Measurements from ENCODE around the gene SLCO4A1. TPM values are rescaled to one million over a fixed set of nuclear protein-coding genes. Genes with fewer than 3 reads are reported as not detected.

Gene SLCO4A1
- total and polyA plus RNA-seq, 5 donors, result 4.1 to 15.5 (median 5.9) TPM

- Histone ChIP-seq H3K27me3 (ENCODE audit: control insufficient read depth, insufficient read depth) (no peaks in the 10 kb centered on the region), H3K4me3 (ENCODE audit: low read length) (no peak overlapping the region), H3K4me1 (ENCODE audit: control insufficient read depth, insufficient read depth, low read length) (peaks cover 6% of the 10 kb centered on the region), H3K9me3 (ENCODE audit: control insufficient read depth, low read length) (no peaks in the 10 kb centered on the region), H3K27ac (ENCODE audit: low read length) (no peak overlapping the region)
- ATAC-seq (no peak), DNase-seq (peak in 2 of 3 donors; percentile 33 to 46)
- WGBS, result 87% methylated on average over 12 of the region's 12 CpGs
- intact Hi-C loops (cut with DNase I), result loop anchor here in 1 of 4 donors (10.0 kb wide), 1 partner anchor 58 kb away; no protein-coding TSS in a partner anchor
These were observed 64.0 kb downstream of the SLCO4A1 start for GRCh38 chr20:62706344-62706743.

- intact Hi-C loops (cut with DNase I), result loop anchor here in 1 of 4 donors (10.0 kb wide), 1 partner anchor 58 kb away; no protein-coding TSS in a partner anchor
- Histone ChIP-seq H3K4me3 (ENCODE audit: low read length) (no peak overlapping the region), H3K27me3 (ENCODE audit: control insufficient read depth, insufficient read depth) (no peaks in the 10 kb centered on the region), H3K9me3 (ENCODE audit: control insufficient read depth, low read length) (no peaks in the 10 kb centered on the region), H3K4me1 (ENCODE audit: control insufficient read depth, insufficient read depth, low read length) (peaks cover 6% of the 10 kb centered on the region), H3K27ac (ENCODE audit: low read length) (no peak overlapping the region)
- DNase-seq (no peak), ATAC-seq (no peak)
- 83% methylated on average over 12 of the region's 12 CpGs for WGBS
These were observed 64.6 kb downstream of the SLCO4A1 start for GRCh38 chr20:62706857-62707256.

GRCh38 chr20:62707276-62707920, 65.1 kb downstream of the SLCO4A1 start:
- Histone ChIP-seq H3K9me3 (ENCODE audit: control insufficient read depth, low read length) (no peaks in the 10 kb centered on the region), H3K27me3 (ENCODE audit: control insufficient read depth, insufficient read depth) (no peaks in the 10 kb centered on the region), H3K4me1 (ENCODE audit: control insufficient read depth, insufficient read depth, low read length) (peaks cover 6% of the 10 kb centered on the region), H3K4me3 (ENCODE audit: low read length) (no peak overlapping the region), H3K27ac (ENCODE audit: low read length) (no peak overlapping the region)
- intact Hi-C loops (cut with DNase I), result loop anchor here in 1 of 4 donors (10.0 kb wide), 1 partner anchor 57 kb away; no protein-coding TSS in a partner anchor
- WGBS, result 63% methylated on average over 16 of the region's 16 CpGs
- no peak for ATAC-seq
- peak; percentile 6 to 54 (median 40) for DNase-seq

- Histone ChIP-seq H3K4me3 (ENCODE audit: low read length) (no peak overlapping the region), H3K9me3 (ENCODE audit: control insufficient read depth, low read length) (no peaks in the 10 kb centered on the region), H3K27ac (ENCODE audit: low read length) (no peak overlapping the region), H3K27me3 (ENCODE audit: control insufficient read depth, insufficient read depth) (no peaks in the 10 kb centered on the region), H3K4me1 (ENCODE audit: control insufficient read depth, insufficient read depth, low read length) (peaks cover 6% of the 10 kb centered on the region)
- DNase-seq, result peak in 1 of 3 donors; percentile 41
- WGBS, result 5% methylated on average over 20 of the region's 20 CpGs
- ATAC-seq, result no peak
- intact Hi-C loops (cut with DNase I), result loop anchor here in 1 of 4 donors (10.0 kb wide), 1 partner anchor 57 kb away; no protein-coding TSS in a partner anchor
These were observed 65.7 kb downstream of the SLCO4A1 start for GRCh38 chr20:62707921-62708521.

- H3K4me3 ChIP-seq (ENCODE audit: low read length), result no peak within 1 kb of the TSS
- H3K9me3 ChIP-seq (ENCODE audit: control insufficient read depth, low read length), result no peaks in the 10 kb centered on the region
- peaks cover 6% of the 10 kb centered on the region for H3K4me1 ChIP-seq (ENCODE audit: control insufficient read depth, insufficient read depth, low read length)
- no peak for ATAC-seq
- peak in 2 of 3 donors; percentile 38 to 46 for DNase-seq
- intact Hi-C loops (cut with DNase I), result loop anchor here in 1 of 4 donors (10.0 kb wide), 1 partner anchor 56 kb away; no protein-coding TSS in a partner anchor
- no peak within 1 kb of the TSS for H3K27ac ChIP-seq (ENCODE audit: low read length)
- 9% methylated on average over 124 of the region's 124 CpGs for WGBS
- no peaks in the 10 kb centered on the region for H3K27me3 ChIP-seq (ENCODE audit: control insufficient read depth, insufficient read depth)
These were observed 66.6 kb downstream of the SLCO4A1 start, which contains the start of gene NTSR1 for GRCh38 chr20:62708591-62709536. Gene NTSR1 (plus strand): TSS chr20:62708836. CDS start chr20:62709208, 372 bp downstream.

- H3K27me3 ChIP-seq (ENCODE audit: control insufficient read depth, insufficient read depth), result no peaks in the 10 kb centered on the region
- intact Hi-C loops (cut with DNase I), result loop anchor here in 1 of 4 donors (10.0 kb wide), 1 partner anchor 55 kb away; no protein-coding TSS in a partner anchor
- H3K27ac ChIP-seq (ENCODE audit: low read length), result no peak overlapping the region
- no peaks in the 10 kb centered on the region for H3K9me3 ChIP-seq (ENCODE audit: control insufficient read depth, low read length)
- 78% methylated on average over 30 of the region's 30 CpGs for WGBS
- peaks cover 3% of the 10 kb centered on the region for H3K4me1 ChIP-seq (ENCODE audit: control insufficient read depth, insufficient read depth, low read length)
- ATAC-seq (no peak), DNase-seq (peak in 2 of 3 donors; percentile 32 to 39)
- no peak overlapping the region for H3K4me3 ChIP-seq (ENCODE audit: low read length)
These were observed 67.2 kb downstream of the SLCO4A1 start for GRCh38 chr20:62709537-62709905.

- no peak overlapping the region for H3K27ac ChIP-seq (ENCODE audit: low read length)
- 73% methylated on average over 20 of the region's 20 CpGs for WGBS
- DNase-seq, result peak in 2 of 3 donors; percentile 27 to 30
- intact Hi-C loops (cut with DNase I), result no loop called here
- no peak overlapping the region for H3K4me3 ChIP-seq (ENCODE audit: low read length)
- H3K27me3 ChIP-seq (ENCODE audit: control insufficient read depth, insufficient read depth), result no peaks in the 10 kb centered on the region
- no peaks in the 10 kb centered on the region for H3K4me1 ChIP-seq (ENCODE audit: control insufficient read depth, insufficient read depth, low read length)
- H3K9me3 ChIP-seq (ENCODE audit: control insufficient read depth, low read length), result no peaks in the 10 kb centered on the region
- ATAC-seq, result no peak
These were observed 68.0 kb downstream of the SLCO4A1 start for GRCh38 chr20:62710221-62710885.

GRCh38 chr20:62710886-62711702, 68.8 kb downstream of the SLCO4A1 start:
- intact Hi-C loops (cut with DNase I), result no loop called here
- H3K27ac ChIP-seq (ENCODE audit: low read length), result no peak overlapping the region
- 56% methylated on average over 23 of the region's 23 CpGs for WGBS
- no peaks in the 10 kb centered on the region for H3K27me3 ChIP-seq (ENCODE audit: control insufficient read depth, insufficient read depth)
- no peaks in the 10 kb centered on the region for H3K4me1 ChIP-seq (ENCODE audit: control insufficient read depth, insufficient read depth, low read length)
- H3K4me3 ChIP-seq (ENCODE audit: low read length), result no peak overlapping the region
- no peak for ATAC-seq
- H3K9me3 ChIP-seq (ENCODE audit: control insufficient read depth, low read length), result no peaks in the 10 kb centered on the region
- DNase-seq, result peak in 2 of 3 donors; percentile 42 to 46

GRCh38 chr20:62711703-62712101, 69.4 kb downstream of the SLCO4A1 start:
- ATAC-seq (peak in 1 of 2 donors; percentile 8), DNase-seq (peak in 2 of 3 donors; percentile 52 to 65)
- WGBS, result 48% methylated on average over 23 of the region's 23 CpGs
- Histone ChIP-seq H3K4me1 (ENCODE audit: control insufficient read depth, insufficient read depth, low read length) (no peaks in the 10 kb centered on the region), H3K9me3 (ENCODE audit: control insufficient read depth, low read length) (no peaks in the 10 kb centered on the region), H3K27ac (ENCODE audit: low read length) (no peak overlapping the region), H3K27me3 (ENCODE audit: control insufficient read depth, insufficient read depth) (no peaks in the 10 kb centered on the region), H3K4me3 (ENCODE audit: low read length) (no peak overlapping the region)
- intact Hi-C loops (cut with DNase I), result no loop called here
